Fibroblast of peridontal ligament (primary cell): ENCODE results near the gene CLEC4M.
"Not testable (repeated sequence)": the region's sequence is repeated elsewhere in the genome, so short reads cannot be mapped to it uniquely, and the experiment has no call there.

Source experiments
- DNase-seq: peaks from one replicate; pipeline ENCODE4 v3.0.0-alpha.2; 2010; ENCODE audit errors: extremely low read depth

Gene CLEC4M

DNA sequence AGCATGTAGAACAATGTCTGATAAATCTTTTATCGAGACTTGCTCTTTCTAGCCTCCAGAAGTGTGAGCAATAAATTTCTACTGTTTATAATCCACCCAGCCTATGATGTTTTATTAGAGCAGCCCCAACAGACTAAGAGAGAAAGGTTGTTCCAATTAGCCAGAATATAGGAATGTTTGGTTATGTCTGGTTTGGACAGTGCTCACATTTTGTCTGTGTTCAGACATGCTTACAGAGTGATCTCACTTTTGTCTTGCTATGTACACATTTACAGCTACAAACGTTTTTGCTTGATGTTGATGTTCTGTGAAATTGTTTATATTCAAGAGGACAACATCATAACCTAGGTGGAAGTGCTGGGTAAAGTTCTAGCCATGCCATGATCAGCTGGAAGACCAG lies 48.9 kb downstream of the CLEC4M start:
- DNase-seq, result no peak

DNA sequence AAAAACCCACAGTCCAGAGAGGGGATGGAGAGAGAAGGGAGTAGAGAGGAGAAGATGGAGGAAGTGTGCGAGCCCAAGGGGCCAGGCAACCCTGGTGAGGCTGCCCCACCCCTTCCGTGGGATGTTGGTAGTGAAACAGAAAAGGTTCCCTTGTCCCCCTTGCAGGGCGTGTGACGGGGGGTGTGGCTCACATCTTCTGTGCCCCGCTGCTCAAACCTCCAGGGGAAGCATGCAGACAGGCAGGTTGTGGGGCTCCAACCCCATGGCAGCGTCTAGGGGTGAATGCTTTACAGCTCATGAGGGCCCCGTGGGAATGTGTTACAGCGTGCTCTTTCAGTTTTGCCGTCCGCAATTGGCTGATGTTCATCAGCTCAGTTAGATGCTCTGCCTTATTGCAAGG lies 52.3 kb downstream of the CLEC4M start:
- no peak for DNase-seq

DNA sequence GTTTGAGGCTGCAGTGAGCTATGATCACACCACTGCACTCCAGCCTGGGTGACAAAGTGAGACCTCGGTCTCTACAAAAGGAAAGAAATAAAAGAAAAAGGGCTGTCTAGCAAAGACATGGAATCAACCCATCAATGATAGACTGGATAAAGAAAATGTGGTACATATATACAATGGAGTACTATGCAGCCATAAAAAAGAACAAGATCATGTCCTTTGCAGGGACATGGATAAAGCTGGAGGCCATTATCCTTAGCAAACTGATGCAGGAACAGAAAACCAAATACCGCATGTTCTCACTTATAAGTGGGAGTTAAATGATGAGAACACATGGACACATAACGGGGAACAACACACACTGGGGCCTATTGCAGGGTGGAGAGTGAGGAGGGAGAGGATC lies 53.0 kb downstream of the CLEC4M start:
- not testable (repeated sequence) for DNase-seq

DNA sequence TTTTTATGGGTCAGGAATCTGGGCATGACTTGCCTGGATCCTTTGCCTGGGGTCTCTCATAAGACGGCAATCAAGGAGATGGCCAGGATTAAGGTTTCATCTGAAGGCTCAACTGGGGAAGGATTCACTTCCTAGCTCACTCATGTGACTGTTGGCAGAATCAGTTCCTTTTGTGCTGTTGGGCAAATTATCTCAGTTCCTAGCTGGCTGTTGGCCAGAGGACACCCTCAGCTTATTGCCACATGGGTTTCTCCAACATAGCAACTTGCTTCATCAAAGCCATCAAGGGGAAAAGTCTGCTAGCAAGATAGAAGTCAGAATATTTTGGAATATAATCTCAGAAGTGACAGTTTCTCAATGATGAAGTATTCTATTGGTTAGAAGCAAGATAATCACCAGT lies 54.8 kb downstream of the CLEC4M start:
- DNase-seq, result no peak

GRCh38 chr19:7818806-7819205 lies 55.8 kb downstream of the CLEC4M start:
- no peak for DNase-seq
